ENCODE results near the gene AK8. TPM values are rescaled to one million over a fixed set of nuclear protein-coding genes. Genes with fewer than 3 reads are reported as not detected.

Gene AK8
- polyA plus RNA-seq, 1 of the 3 experiments (the other 2 are of a cell fraction) = 0.77 TPM

- TF ChIP-seq USF2 (IDR thresholded peaks at IDR 0.05; ENCODE audit: borderline replicate concordance, low read depth, low read length) (no peak), USF1 (IDR thresholded peaks at IDR 0.05; ENCODE audit: borderline replicate concordance, low read depth) (no peak), ZBTB33 (IDR thresholded peaks at IDR 0.05; ENCODE audit: borderline replicate concordance, low read depth) (no peak), YY1 (IDR thresholded peaks at IDR 0.05; ENCODE audit: low read depth) (no peak), ELF1 (IDR thresholded peaks at IDR 0.05) (no peak), NRF1 (IDR thresholded peaks at IDR 0.05; ENCODE audit: low read depth, low read length) (no peak), MXI1 (IDR thresholded peaks at IDR 0.05; ENCODE audit: low read depth, low read length) (no peak), RAD21 (IDR thresholded peaks at IDR 0.05; ENCODE audit: low read length) (no peak), FOXJ3 (CRISPR knock-in tag; IDR thresholded peaks at IDR 0.05) (no peak), GATA2 (CRISPR knock-in tag; IDR thresholded peaks at IDR 0.05) (no peak)
Observed at GRCh38 chr9:132801659-132802058, 76.4 kb downstream of the AK8 start (continued).

GRCh38 chr9:132800038-132800648 is 77.9 kb downstream of the AK8 start:
- peak overlapping the region; percentile 33; the same call in 1 of the 2 replicates for H2AFZ ChIP-seq (ENCODE audit: low read depth)
- POLR2A ChIA-PET = interaction anchor here (3.1 kb wide), 1 partner anchor 130 kb away, joined by 32 read pairs; the partner anchor contains the start of genes DDX31 and GTF3C4
- no peak overlapping the region for H3K9ac ChIP-seq
- H3K27ac ChIP-seq (ENCODE audit: low read depth in 2 of 2, low read length in 1 of 2) = peak overlapping the region in 1 of 2 experiments; percentile 66; a peak in 2 of 4 replicates
- H3K79me2 ChIP-seq (ENCODE audit: insufficient read depth) = no peaks in the 10 kb centered on the region
- H3K4me3 ChIP-seq (ENCODE audit: low read depth in 2 of 2, low read length in 1 of 2) = peak overlapping the region in 1 of 2 experiments; percentile 28; a peak in 1 of 4 replicates
- 21% methylated on average over 20 of the region's 22 CpGs for WGBS (ENCODE audit: low lambda C conversion rate)
- no peaks in the 10 kb centered on the region; the same call in 1 of the 2 replicates for H3K27me3 ChIP-seq (ENCODE audit: insufficient read depth)
- peak; percentile 85 for DNase-seq
- H3K4me2 ChIP-seq = 0 out of 2 replicates have a peak overlapping the region, but pooled peaks have one; percentile 14
- peaks cover 0 to 31% of the 10 kb centered on the region in 2 experiments; a peak in 2 of 4 replicates for H3K4me1 ChIP-seq (ENCODE audit: control insufficient read depth in 1 of 2, insufficient read depth in 2 of 2, low read depth in 1 of 2, low read length in 1 of 2)
- H4K20me1 ChIP-seq (ENCODE audit: insufficient read depth) = no peaks in the 10 kb centered on the region
- no peaks in the 10 kb centered on the region for H3K36me3 ChIP-seq (replicated peaks in 1 of 2; ENCODE audit: control insufficient read depth in 1 of 2, insufficient read depth in 2 of 2, low read length in 1 of 2)
- no peaks in the 10 kb centered on the region for H3K9me3 ChIP-seq
- no peaks in the 10 kb centered on the region for H3F3A ChIP-seq (replicated peaks; ENCODE audit: insufficient read depth)
- CTCF ChIA-PET = interaction anchor here (0.6 to 2.9 kb wide), 54 partner anchors 8 to 400 kb away, joined by 3 to 37 read pairs (median 5); partner anchors contain the start of genes BARHL1, CFAP77, DDX31 and GTF3C4
- H3K9me2 ChIP-seq = no peaks in the 10 kb centered on the region
- TF ChIP-seq CHD2 (IDR thresholded peaks at IDR 0.05; ENCODE audit: low read length, partially characterized antibody) = peak; percentile 78
- peak; percentile 6; the same call in 1 of the 2 replicates for TF ChIP-seq NFIC (IDR thresholded peaks at IDR 0.05; ENCODE audit: borderline replicate concordance)
- TF ChIP-seq MEF2A (IDR thresholded peaks at IDR 0.05; ENCODE audit: borderline replicate concordance, low read depth) = no peak
- 0 out of 2 replicates have a peak, but pooled peaks have one; percentile 50 for TF ChIP-seq SIN3A (IDR thresholded peaks at IDR 0.05; ENCODE audit: borderline replicate concordance, low read depth, low read length)
- TF ChIP-seq RFX5 (IDR thresholded peaks at IDR 0.05; ENCODE audit: low read length) = 0 out of 2 replicates have a peak, but pooled peaks have one; percentile 37
- no peak for TF ChIP-seq TAF1 (IDR thresholded peaks at IDR 0.05; ENCODE audit: borderline replicate concordance, low read depth, low read length)
- TF ChIP-seq USF2 (IDR thresholded peaks at IDR 0.05; ENCODE audit: borderline replicate concordance, low read depth, low read length) = no peak
- TF ChIP-seq EP300 (IDR thresholded peaks at IDR 0.05; ENCODE audit: borderline replicate concordance in 1 of 2, low read depth in 1 of 2, low read length in 1 of 2) = peak in 1 of 2 experiments; percentile 70; a peak in 2 of 4 replicates
- peak; percentile 81 for TF ChIP-seq CTCF (IDR thresholded peaks at IDR 0.05)
- no peak for TF ChIP-seq ZBTB33 (IDR thresholded peaks at IDR 0.05; ENCODE audit: borderline replicate concordance, low read depth)
- TF ChIP-seq FOSL2 (IDR thresholded peaks at IDR 0.05; ENCODE audit: borderline replicate concordance, low read depth) = no peak
- TF ChIP-seq GABPA (IDR thresholded peaks at IDR 0.05; ENCODE audit: low read depth) = no peak
- no peak for TF ChIP-seq TEAD4 (IDR thresholded peaks at IDR 0.05; ENCODE audit: borderline replicate concordance, insufficient read depth)
